ENCODE measurements around the gene FADS3.

The FADS3 gene

GRCh38 chr11:61854966-61855714 lies 36.2 kb downstream of the FADS3 start:
- no peak for DNase-seq

GRCh38 chr11:61854206-61854895 lies 37.0 kb downstream of the FADS3 start:
- DNase-seq = no peak

- DNase-seq = no peak
Measured at GRCh38 chr11:61853698-61854169, 37.6 kb downstream of the FADS3 start.

GRCh38 chr11:61851900-61852295 lies 39.4 kb downstream of the FADS3 start:
- DNase-seq = no peak

- DNase-seq = no peak
Measured at GRCh38 chr11:61851113-61851899, 40.0 kb downstream of the FADS3 start.

- DNase-seq = no peak
Measured at GRCh38 chr11:61850687-61851086, 40.7 kb downstream of the FADS3 start.

GRCh38 chr11:61848631-61849030 lies 42.7 kb downstream of the FADS3 start:
- no peak for DNase-seq

GRCh38 chr11:61847914-61848581 lies 43.3 kb downstream of the FADS3 start:
- DNase-seq = no peak

- no peak for DNase-seq
Measured at GRCh38 chr11:61846362-61847020, 44.9 kb downstream of the FADS3 start.

- DNase-seq = no peak
Measured at GRCh38 chr11:61844909-61845565, 46.3 kb downstream of the FADS3 start.

GRCh38 chr11:61842528-61842820 lies 48.9 kb downstream of the FADS3 start:
- no peak for DNase-seq

GRCh38 chr11:61841636-61842527 lies 49.5 kb downstream of the FADS3 start:
- no peak for DNase-seq

GRCh38 chr11:61840371-61840770 lies 51.0 kb downstream of the FADS3 start:
- no peak for DNase-seq

GRCh38 chr11:61839742-61840141 lies 51.6 kb downstream of the FADS3 start:
- no peak for DNase-seq

- no peak for DNase-seq
Measured at GRCh38 chr11:61838921-61839320, 52.4 kb downstream of the FADS3 start.

- no peak for DNase-seq
Measured at GRCh38 chr11:61838501-61838900, 52.8 kb downstream of the FADS3 start.

- no peak for DNase-seq
Measured at GRCh38 chr11:61837411-61838005, 53.8 kb downstream of the FADS3 start.

GRCh38 chr11:61836193-61836592 lies 55.2 kb downstream of the FADS3 start:
- no peak for DNase-seq

GRCh38 chr11:61834278-61835048 lies 56.9 kb downstream of the FADS3 start:
- no peak for DNase-seq

GRCh38 chr11:61833926-61834277 lies 57.4 kb downstream of the FADS3 start:
- DNase-seq = no peak
